Gastrocnemius medialis (tissue), 4 donors: ENCODE data around the gene ELAVL2.

ENCODE experiments used
- CTCF ChIP-seq, 5 experiments: fragments of 450-650 bp in 3 of 5; fragments of 200-600 bp in 2 of 5; sonication (generic) in 2 of 5; IDR thresholded peaks in 4 of 5; conservative IDR thresholded peaks in 1 of 5; 1 replicate in 4 of 5; 2 replicates in 1 of 5; pipeline ENCODE4 v1.5.1; 2016 to 2019; ENCODE audit warnings: antibody characterized with exemption in 5 of 5, mild to moderate bottlenecking in 3 of 5, moderate library complexity in 3 of 5
- POLR2A ChIP-seq, 2 donors: fragments of 450-650 bp; IDR thresholded peaks; one replicate each; pipeline ENCODE4 v1.6.1; 2017; ENCODE audit warnings: antibody characterized with exemption in 2 of 2, mild to moderate bottlenecking in 2 of 2, moderate library complexity in 2 of 2

DNA sequence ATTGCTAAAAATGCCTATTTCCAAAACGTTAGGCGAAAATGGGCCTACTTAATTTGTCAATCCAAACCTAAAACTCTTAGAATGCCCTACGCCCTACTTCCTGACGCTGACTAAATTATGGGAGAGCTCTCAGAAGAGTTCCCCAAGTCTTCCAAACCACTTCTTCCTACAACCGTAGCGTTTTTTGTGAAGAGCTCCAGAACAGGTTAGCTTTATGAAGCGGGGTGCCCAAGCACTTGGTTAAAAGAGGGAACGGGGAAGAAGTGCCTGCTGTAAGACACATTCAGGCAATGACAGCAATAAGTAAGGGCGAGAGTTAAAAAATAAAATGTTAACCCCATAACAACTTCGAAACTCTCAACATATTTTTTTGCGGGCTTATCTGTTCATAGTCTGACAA, 2.8 kb downstream of the ELAVL2 start:
- no peak for TF ChIP-seq CTCF (IDR thresholded peaks at IDR 0.05 in 4 of 5, conservative IDR thresholded peaks at IDR 0.05 in 1 of 5)
- no peak for TF ChIP-seq POLR2A (IDR thresholded peaks at IDR 0.05)
